Measurements from ENCODE around the gene PARP8.

DNA sequence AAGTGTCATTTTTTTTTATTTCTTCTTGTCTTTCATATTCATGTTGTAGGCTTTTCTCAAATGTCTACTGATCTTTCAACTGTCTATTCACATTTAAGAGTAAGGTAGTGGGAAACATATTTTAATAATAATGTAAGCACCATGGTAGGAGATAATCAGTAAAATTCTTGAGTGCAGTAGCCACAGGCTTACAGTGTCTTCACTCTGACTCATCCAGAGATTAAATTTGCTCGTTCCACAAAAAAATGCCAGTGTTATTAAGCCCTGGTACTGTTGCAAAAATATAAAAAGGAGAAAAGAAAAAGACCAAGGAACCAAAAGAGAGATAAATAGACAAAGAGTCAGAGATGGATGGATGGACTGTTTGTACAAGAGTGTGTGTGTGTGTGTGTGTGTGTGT, 43.0 kb downstream of the PARP8 start:
- TF ChIP-seq, protein P1, sequence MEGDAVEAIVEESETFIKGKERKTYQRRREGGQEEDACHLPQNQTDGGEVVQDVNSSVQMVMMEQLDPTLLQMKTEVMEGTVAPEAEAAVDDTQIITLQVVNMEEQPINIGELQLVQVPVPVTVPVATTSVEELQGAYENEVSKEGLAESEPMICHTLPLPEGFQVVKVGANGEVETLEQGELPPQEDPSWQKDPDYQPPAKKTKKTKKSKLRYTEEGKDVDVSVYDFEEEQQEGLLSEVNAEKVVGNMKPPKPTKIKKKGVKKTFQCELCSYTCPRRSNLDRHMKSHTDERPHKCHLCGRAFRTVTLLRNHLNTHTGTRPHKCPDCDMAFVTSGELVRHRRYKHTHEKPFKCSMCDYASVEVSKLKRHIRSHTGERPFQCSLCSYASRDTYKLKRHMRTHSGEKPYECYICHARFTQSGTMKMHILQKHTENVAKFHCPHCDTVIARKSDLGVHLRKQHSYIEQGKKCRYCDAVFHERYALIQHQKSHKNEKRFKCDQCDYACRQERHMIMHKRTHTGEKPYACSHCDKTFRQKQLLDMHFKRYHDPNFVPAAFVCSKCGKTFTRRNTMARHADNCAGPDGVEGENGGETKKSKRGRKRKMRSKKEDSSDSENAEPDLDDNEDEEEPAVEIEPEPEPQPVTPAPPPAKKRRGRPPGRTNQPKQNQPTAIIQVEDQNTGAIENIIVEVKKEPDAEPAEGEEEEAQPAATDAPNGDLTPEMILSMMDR (optimal IDR thresholded peaks at IDR 0.05 in 1 of 3, IDR thresholded peaks at IDR 0.05 in 1 of 3, conservative IDR thresholded peaks at IDR 0.05 in 1 of 3; ENCODE audit: extremely low read depth in 1 of 3, insufficient read depth in 2 of 3, low read length in 3 of 3) = no peak
- no peak for TF ChIP-seq EZH2 (IDR thresholded peaks at IDR 0.05; ENCODE audit: low read length)
